Measurements from ENCODE around the gene INIP.

Gene INIP, protein sequence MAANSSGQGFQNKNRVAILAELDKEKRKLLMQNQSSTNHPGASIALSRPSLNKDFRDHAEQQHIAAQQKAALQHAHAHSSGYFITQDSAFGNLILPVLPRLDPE

DNA sequence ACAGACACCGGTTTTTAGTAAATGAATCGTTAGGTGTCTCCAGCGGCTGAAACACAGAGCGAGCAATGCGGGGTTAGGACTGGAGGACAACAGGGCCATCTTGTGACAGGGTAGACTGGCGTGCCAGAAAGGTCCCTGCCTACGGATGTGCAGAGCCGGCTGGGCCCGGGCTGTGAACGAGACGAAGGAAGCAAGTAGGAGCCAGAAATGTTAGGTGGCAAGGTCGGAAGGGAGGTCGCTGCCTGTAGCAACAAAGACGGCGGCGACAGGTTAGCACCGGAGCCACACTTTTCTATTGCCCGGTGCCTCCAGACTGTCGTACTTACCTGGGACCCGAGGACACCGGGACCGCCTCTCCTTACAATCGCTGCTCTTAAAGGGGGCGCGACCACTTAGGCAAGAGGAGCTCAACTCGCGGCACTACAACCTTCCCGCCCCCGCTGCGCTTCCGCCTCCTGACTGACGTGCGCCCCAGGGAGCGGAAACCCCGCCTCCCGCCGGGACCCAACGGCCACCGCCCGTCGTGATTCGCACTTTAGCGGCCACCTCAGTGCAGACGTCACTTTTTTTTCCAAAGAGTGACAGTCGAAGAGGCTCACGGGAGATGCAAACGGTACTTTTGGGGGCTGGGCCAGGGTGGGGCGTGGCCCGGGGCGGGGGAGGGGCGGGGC, at the start of gene INIP:
INIP (minus strand) TSS at position 457 of the 671 bp plus-strand sequence. CDS start 1,632 bp downstream, outside the sequence.
- DNase-seq = peak; percentile 87 to 94 (median 90)

DNA sequence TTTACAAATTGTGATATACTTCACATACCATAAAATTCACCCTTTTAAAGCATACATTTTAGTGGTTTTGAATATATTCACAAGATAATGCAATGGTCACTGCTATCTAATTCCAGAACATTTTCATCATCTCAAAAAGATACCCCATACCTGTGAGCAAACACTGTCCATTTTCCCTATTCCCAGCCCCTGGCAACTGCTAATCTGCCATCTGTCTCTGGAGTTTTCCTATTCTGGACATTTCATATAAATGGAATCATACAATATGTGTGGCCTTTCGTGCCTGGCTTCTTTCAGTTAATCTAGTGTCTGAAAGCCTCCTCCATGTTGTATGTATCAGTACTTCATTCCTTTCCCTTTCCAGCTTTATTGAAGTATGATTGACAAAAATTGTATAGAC, 47.4 kb upstream of the INIP start:
- no peak for DNase-seq

DNA sequence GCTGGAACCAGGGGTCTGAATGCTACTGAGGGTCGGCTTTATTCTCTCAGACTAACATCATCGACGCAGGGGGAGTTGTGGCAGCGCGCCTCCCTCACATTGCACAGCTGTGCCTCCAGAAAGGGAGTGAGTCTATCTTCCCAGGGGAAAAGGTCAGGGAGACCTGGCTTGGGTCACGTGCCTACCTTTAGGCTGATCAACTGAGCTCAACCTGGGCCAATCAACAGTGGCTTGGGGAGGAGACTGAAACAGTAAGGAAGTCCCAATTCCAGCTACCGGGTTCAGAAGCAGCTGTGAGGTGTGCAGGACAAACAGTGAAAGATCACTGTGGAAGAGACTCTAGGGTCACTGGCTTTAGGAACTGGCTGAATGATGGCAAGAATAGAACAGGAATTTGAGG, 46.9 kb upstream of the INIP start:
- DNase-seq = no peak

DNA sequence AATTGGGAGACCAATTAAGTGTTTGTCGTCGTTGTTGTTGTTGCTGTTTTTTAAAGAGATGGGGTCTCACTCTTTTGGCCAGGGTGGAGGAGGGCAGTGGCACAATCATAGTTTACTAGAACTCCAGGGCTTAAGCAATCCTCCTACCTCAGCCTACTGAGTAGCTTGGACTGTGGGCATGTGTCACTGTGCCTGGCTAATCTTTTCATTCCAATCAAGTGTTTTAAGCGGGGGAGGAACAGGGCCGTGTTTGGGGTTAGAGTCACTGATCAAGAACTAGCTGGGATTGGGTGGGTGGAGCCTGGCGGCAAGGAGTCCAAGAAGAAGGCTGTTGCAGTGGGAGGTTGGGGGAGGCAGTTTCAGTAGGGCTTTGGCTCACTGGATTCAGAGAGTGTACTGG, 46.4 kb upstream of the INIP start:
- DNase-seq = no peak

DNA sequence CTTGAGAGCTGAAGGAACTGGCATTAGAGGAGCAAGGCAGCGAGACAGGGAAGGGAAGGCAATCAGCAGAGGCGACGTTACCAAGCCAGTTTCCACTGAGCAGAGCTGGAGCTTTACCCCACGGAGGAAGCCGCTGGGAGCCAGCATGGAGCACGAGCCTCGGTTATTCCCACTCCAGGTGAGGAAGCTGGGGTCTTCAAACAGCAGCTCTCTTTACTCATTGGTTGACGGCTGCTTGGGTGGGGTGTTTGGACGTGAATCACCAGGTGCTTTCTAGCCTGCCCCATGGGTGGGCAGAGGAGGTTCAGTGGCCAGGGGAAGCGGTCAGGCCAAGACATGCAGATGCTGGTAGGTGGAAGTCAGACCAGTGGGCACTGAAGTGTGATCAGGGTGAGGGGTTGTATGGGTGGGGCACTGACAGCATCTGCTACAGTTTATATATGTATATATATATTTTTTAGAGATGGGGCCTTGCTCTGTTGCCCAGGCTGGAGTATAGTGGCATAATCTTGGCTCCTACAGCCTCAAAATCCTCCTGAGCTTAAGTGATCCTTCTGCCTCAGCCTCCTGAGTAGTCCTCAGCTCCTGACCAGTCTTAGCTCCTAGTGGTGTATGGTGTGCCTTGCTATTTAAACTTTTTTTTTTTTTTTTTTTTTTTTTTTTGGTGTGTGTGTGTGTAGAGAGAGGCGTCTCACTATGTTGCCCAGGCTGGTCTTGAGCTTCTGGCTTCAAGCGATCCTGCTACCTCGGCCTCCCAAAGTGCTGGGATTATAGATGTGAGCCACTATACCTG, 45.0 kb upstream of the INIP start:
- no peak for DNase-seq

DNA sequence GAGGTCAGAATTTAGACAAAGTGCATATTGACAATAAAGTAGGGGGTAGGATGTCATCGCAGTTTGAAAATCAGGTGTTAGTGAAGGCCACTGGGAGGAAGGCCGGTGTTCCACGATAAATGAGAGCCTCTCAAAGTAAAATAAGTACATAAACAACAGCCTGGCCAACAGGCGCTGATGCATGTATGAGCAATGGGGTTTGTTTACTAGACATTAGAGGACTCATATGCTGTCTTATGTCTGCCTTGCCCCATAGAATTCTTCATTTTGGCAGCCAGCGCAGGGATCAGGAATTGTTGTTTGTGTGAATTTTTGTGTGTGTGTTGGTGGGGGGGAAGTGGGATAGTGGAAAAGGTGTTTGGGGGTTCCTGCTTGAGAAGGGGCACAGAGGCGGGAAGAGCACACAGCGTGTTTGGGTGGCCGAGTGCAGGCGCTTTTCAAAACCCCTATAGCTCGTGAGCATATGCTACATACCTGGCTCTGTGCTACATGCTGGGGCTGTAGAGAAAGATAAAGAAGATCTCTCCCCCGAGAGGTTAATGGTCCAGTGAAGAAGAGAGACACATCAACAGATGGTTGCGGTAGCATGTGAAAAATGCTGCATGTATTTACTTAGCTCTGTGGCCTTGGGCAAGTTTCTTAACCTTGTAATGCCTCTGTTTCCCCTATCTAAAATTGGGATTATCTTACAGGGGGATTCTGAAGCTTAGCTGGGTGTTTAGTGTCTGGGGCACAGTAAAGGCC, 44.2 kb upstream of the INIP start:
- DNase-seq = no peak

DNA sequence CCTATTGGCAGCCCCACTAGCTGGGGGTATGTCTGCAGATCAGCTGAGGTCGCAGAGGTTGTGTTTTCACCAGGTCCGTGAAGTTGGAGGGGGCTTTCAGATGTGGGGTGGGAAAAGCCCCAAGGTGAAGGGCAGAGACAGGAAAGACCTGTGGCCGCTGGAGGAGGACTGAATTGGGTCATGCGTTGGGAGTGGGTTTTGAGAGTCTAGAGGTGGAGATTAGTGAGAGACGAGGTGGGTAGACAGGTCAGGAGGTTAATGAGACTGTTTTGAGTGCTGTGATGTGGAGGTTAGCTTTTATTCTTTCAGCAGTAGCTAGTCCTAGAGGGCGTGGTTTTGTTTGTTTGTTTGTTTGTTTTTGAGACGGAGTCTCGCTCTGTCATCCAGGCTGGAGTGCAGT, 42.9 kb upstream of the INIP start:
- no peak for DNase-seq

DNA sequence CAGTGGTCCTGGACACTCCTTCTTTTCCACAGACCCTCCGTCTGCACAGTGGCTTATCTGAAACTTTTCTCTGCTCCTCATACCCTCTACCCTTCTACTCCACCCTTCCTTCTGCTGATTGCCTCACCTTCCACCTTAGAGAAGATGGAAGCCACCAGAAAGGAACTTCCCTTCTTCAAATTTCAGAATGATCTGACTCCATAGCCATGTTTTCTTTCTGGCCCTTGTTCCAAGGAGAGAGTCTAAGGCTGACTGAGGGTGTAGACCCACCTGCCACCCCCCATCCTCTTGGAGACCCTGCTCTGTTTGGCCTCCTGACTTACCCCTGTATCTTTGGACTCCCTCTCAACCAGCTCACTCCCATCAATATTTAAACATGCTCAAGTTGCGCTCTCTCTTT, 40.0 kb upstream of the INIP start:
- DNase-seq = no peak

DNA sequence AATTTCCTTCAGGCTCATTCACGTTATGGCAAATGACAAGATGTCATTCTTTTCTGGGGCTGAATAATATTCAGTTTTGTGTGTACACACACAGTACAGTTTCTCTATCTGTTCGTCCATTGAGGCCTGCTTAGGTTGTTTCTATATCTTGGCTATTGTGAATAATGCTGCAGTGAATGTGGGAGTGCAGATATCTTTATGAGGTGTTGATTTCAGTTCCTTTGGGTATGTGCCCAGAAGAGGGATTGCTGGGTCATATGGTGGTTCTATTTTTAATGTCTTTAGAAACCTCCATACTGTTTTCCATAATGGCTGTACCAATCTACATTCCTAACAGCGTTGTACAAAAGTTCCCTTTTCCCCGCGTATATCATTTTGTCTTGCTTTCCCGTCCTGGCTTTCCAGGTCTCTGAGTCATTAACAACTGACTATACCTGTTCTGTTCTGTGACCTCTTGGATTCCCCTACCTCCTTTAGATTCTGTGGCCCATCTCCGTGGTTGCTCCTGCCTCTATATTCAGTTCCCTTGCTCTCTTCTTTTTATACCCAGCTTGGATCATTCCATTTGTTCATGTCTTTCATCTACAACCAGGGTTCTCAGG, 39.5 kb upstream of the INIP start:
- no peak for DNase-seq

DNA sequence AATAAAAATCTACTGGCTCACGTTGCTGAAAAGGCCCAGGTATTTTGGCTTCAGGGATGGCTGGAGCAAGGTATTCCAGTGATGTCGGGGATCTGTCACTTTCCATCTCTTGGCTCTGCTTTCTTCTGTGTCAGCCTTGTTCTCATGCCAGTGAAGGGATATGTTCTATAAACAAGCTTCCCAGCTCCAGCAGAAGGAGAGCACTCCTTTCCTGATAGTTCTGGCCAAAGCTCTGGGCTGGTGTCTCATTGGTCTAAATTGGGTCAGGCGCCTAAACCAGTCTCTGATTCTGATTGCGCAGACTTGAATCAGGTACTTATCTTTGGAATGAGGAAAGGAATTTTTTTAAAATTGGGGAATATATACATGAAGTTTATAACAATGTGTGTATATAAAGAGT, 37.8 kb upstream of the INIP start:
- DNase-seq = no peak

DNA sequence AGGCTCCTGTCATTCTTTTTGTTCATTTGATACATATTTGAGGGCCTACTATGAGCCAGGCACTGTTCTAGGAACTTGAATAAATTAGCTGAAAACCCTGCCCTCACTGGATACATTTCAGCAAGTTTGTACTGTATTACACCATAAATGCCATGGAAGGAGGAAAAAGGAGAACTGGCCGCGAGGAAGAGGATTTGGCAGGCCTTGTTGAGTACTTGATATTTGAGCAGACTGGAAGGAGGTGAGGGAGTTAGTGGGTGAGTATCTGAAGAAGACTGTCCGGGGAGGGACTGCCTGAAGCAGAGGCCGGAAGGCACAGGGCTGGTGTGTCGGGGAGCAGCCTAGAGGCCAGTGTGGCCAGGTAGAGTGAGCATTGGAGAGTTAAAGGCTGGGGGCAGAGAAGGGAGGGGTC, 37.1 kb upstream of the INIP start:
- no peak for DNase-seq

DNA sequence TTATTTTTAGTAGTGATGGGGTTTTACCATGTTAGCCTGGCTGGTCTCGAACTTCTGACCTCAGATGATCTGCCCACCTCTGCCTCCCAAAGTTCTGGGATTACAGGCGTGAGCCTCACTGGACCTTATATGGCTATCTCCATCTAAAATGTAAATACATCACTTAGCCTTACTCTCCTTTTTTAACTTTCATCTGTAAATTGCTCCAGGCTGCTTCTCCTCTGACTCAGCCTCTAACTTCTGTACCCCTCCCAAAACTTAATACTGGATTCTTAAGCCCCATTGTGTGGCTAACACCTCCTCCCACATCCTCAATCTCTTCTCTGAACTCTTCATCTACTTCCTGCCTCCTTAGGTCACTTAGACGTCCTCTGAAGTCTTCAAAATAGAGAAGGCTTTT, 36.7 kb upstream of the INIP start:
- no peak for DNase-seq

DNA sequence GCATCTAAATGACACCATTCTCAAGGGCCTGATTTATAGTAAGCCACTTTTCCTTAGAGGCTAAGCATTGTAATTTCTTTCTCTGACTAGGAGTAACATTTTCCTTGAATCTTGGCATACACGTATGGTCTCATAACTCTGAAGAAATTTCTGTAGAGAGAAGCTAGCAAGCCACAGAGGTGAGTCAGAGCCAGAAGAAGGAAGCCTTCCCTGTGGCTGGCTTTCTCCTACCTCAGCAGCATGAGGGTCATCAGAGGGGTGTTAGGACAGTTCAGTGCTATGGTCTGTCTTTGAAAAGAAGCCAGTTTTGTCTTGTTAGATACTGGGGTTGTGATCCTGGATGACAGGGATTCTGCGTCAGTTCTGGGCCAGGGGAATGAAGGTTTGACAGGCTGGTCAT, 35.8 kb upstream of the INIP start:
- no peak for DNase-seq

DNA sequence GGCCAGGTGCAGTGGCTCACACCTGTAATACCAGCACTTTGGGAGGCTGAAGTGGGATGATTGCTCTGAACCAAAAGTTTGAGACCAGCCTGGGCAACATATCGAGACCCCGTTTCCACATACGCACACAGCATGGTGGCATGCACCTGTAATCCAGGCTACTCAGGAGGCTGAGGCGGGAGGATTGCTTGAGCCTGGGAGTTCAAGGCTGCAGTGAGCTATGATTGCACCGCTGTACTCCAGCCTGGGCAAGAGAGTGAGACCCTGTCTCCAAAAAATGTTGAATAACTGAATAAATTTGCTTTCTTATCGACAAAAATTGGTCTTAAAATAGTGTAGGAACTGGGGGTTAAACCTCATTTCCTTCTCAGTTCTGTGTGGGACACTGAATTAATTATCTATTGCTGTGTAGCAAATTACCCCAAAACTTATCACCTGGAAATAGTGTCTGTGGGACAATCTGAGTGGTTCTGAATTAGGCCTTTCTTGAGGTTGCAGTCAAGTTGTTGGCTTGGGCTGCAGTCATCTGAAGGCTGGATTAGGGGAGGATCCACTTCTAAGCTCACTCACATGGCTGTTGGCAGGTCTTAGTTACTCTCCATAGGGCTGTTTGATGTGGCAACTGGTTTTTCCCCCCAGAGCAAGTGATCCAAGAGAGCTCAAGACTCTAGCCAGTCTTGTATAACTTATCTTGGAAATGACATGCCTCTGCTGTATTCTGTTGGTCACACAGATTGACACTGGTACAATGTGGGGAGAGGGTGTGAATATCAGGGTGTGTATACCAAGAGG, 34.6 kb upstream of the INIP start:
- DNase-seq = no peak

DNA sequence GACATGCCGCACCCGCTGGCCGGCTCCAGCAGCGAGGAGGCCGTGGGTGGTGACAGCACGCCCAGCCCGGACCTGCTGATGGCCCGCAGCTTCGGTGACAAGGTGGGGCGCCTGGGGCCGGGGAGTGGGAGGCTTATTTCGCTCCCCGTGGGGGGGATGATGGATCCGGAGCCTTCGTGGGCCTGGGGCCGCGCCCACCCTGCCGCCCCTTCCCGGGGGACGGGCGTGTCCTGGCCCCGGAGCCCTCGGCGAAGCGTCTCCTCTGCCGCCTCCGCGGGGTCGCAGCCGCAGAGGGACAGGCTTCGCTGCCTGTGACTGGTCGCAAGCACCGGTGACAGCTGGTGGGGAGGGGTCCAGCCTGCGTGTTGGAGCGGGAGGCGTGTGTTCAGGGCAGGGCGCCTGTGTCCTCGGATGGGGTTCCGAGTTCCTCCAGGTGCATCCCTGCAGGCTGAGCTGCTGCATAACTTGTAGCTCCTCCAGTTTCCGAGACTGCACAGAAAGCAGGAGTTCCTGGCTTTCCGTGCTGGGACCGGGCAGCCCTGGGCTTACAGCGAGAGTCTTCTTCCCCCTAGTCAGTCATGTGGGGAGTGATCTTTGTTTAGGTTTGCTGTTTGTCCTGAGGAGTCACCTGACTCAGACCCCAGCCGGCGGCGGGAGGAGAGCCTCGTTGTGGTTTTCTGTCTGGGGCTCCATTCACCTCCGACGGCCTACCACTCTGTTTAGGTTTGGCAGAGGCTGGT, 33.3 kb upstream of the INIP start:
- peak in 2 of 4 experiments; percentile 7 to 12 for DNase-seq

DNA sequence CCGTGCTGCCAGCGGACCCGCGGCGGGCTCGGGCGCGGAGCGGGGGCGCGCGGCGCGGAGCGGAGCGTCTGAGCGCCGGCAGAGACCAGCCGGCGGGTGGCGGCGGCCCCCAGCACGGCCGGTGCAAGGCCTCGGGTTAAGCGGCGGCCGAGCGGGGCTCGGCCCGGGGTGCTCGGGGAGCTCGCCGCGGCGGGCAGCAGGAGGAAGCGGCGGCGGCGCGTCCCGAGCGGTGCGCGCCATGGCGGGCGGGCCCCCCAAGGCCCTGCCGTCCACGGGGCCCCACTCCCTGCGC, 32.8 kb upstream of the INIP start:
- DNase-seq = no peak

DNA sequence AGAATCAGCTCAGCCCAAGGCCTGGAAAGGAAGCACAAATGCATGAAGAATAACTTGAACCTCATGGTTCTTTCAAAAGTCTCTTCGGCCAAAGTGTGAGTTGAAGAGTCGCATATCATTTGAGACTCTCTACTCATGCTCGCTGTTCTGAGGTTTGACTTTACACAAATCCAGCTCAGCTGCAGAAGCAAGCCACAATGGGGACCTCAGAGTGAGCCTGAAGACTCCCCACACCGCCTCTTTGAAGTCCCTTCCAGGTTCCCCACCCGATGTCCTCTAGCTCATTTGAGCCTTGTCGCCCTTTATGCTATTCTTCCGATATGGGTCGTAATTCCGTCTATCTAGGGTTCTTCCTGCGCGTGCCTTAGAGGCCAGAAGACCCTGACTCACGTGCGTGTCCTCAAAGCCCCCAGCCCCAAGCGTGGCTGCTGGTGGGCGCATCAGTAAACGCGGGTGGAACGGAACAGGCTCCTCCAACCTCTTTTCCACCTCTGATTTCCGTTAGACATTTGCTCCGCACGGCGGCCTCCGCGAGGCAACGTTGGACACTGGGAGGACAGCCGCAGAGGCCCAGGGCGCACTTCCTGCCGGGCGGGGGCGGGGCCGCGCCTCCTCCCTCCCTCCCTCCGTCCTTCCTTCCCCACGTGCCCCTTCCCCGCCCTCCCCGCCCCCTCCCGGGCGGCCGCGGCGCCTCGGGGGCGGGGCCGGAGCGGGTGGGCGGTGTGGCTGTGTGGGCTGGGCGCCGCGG, 32.3 kb upstream of the INIP start, which contains the start of gene SNX30:
SNX30 (plus strand) TSS at position 745 of the 748 bp plus-strand sequence. CDS start 242 bp downstream, outside the sequence.
- peak in 3 of 4 experiments; percentile 17 to 72 (median 48) for DNase-seq

DNA sequence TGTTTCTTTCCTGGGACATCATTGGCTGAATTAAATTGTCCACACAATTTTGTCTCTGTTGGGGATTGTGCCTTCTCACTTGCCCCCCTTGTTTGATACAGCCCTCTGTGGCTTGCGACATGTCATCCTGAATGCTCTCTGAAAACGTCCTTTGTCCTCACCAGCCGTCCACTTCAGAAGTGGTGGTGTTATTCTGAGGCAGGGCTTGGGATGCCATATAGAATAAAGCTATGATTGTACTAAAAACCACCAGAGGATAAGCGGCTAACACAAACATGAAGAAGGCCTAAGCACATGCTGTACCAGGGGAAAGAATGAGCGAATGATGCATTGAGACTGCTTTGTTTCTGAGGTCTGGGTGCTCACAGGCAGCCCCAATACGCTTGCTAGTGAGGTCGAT, 29.2 kb upstream of the INIP start:
- DNase-seq = no peak

DNA sequence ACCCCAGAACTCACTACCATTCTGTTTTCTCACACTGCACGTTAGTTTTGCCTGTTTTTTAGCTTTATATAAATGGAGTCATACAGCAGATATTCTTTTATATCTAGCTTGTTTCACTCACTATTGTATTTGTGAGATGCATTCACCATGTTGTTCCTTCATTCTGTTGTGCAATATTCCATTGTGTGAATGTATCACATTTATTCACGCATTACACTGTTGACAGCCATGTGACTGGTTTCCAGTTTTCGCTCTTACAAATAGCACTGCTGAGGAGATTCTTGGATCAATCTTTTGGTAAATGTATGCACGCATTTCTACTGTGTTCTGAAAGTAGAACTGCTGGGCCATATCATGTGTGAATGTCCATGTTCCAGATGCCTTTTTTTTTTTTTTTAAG, 26.3 kb upstream of the INIP start:
- DNase-seq = no peak

DNA sequence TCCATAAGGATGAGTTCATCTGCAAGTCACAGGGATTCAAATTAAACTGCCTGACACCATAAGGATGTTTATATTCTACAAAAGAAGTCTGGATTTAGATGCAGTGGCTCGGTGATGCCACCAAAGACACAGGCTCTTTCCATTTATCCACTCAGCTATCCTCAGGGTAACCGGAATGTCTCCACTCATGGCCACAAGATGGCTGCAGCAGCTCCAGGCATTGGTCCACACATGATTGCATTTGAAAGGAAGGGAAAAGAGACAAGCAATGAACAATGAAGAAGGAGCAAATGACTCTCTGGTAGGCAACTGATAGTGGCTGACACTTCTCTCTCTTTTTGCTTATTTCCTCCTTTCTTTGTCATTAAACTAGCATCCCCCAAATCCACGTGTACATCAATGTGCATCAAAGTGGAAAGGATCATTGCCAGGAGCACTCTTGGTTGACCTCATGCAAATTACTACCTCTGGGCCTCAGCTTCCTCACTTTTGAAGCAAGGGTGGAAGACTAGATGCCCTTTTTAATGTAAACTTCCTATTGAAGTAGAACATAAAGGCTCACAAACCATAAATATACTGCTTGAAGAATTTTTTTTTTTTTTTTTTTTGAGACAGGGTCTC, 25.4 kb upstream of the INIP start:
- no peak for DNase-seq
